Body of pancreas (tissue), 4 donors: ENCODE measurements around the gene GJB5. TPM values are rescaled to one million over a fixed set of nuclear protein-coding genes. Genes with fewer than 3 reads are reported as not detected.

Experiments
- ATAC-seq: fragments of 150-250 bp; one replicate; pipeline ENCODE4 v1.9.1; 2016
- DNase-seq, 4 donors: peaks; one replicate each; pipeline ENCODE4 v3.0.0-alpha.2; 2019
- H3K27ac ChIP-seq, 4 donors: fragments of 200-600 bp; sonication (generic); 1 replicate in 3 of 4; 2 replicates in 1 of 4; pipeline versions ENCODE4 v1.5.1 to v1.6.1; 2016 to 2019; ENCODE audit warnings: mild to moderate bottlenecking in 1 of 4, mixed read lengths in 1 of 4, moderate library complexity in 1 of 4
- H3K27me3 ChIP-seq, 2 donors: fragments of 200-600 bp; sonication (generic); one replicate each; pipeline ENCODE4 v1.6.0; 2016; ENCODE audit warnings: mild to moderate bottlenecking in 1 of 2
- H3K36me3 ChIP-seq, 2 donors: fragments of 200-600 bp; sonication (generic); replicated peaks in 1 of 2; 2 replicates each; pipeline ENCODE4 v1.5.1; 2016; ENCODE audit warnings: low read depth in 2 of 2; ENCODE audit not compliant: insufficient read depth in 1 of 2
- H3K4me1 ChIP-seq: fragments of 200-600 bp; sonication (generic); one replicate; pipeline ENCODE4 v1.6.0; 2016
- H3K4me3 ChIP-seq, 2 donors: fragments of 200-600 bp; sonication (generic); 1 replicate in 1 of 2; 2 replicates in 1 of 2; pipeline ENCODE4 v1.5.1; 2016 to 2019
- H3K9me3 ChIP-seq, 3 donors: fragments of 200-600 bp; sonication (generic); 1 replicate in 2 of 3; 2 replicates in 1 of 3; pipeline ENCODE4 v1.5.1; 2016
- CTCF ChIP-seq, 7 experiments: fragments of 450-650 bp in 4 of 7; fragments of 200-600 bp in 3 of 7; sonication (generic) in 3 of 7; IDR thresholded peaks; one replicate each; pipeline ENCODE4 v1.5.1; 2016 to 2019; ENCODE audit warnings: antibody characterized with exemption in 7 of 7
- POLR2A ChIP-seq, 3 donors: fragments of 450-650 bp; IDR thresholded peaks; one replicate each; pipeline ENCODE4 v1.6.1; 2016; ENCODE audit warnings: antibody characterized with exemption in 3 of 3, mild to moderate bottlenecking in 2 of 3
- WGBS, 2 donors: methylation state at CpG; one replicate each; pipeline ENCODE4 v1.1.5; 2017; 5-methylcytosine and 5-hydroxymethylcytosine counted together
- intact Hi-C: fragments of 100-400 bp; cut with DNase I; formaldehyde crosslinking; loops from one replicate; pipeline ENCODE4 v1.15.1; 2023
- total RNA-seq, 2 donors: library from RNA; depleted of rRNA; stranded (reverse); fragments of >200 nt; gene quantifications; one replicate each; pipeline ENCODE4 v1.1.0, GENCODE V29; 2016

GJB5 gene
- total RNA-seq, 2 donors from 2014 or later = not detected

- WGBS, 2 donors = 48 to 54% methylated on average over 7 to 9 of the region's 9 CpGs
- intact Hi-C loops = no loop called here
These were observed 32.9 kb downstream of the GJB5 start for GRCh38 chr1:34787461-34788420.

GRCh38 chr1:34790985-34791384 is 36.1 kb downstream of the GJB5 start:
- intact Hi-C loops = no loop called here
- H3K4me3 ChIP-seq = no peak overlapping the region
- no peak for DNase-seq
- TF ChIP-seq POLR2A (IDR thresholded peaks at IDR 0.05) (no peak), CTCF (IDR thresholded peaks at IDR 0.05) (no peak)
- H3K27ac ChIP-seq = no peak overlapping the region
- peaks cover 11% of the 10 kb centered on the region for H3K4me1 ChIP-seq
- H3K9me3 ChIP-seq = no peaks in the 10 kb centered on the region
- ATAC-seq = no peak
- 72 to 79% methylated on average over 6 of the region's 6 CpGs for WGBS, 2 donors
- no peaks in the 10 kb centered on the region for H3K27me3 ChIP-seq
- no peaks in the 10 kb centered on the region for H3K36me3 ChIP-seq

More at GRCh38 chr1:34787461-34788420, 32.9 kb downstream of the GJB5 start:
- ATAC-seq (no peak), DNase-seq (no peak)
- Histone ChIP-seq H3K27me3 (no peaks in the 10 kb centered on the region), H3K4me1 (peaks cover 7% of the 10 kb centered on the region), H3K36me3 (no peaks in the 10 kb centered on the region), H3K9me3 (no peaks in the 10 kb centered on the region), H3K27ac (no peak overlapping the region), H3K4me3 (no peak overlapping the region)
- no peak for TF ChIP-seq POLR2A (IDR thresholded peaks at IDR 0.05)
- peak in 1 of 7 experiments; percentile 12 for TF ChIP-seq CTCF (IDR thresholded peaks at IDR 0.05)

GRCh38 chr1:34792424-34792823 is 37.6 kb downstream of the GJB5 start:
- no peak for ATAC-seq
- intact Hi-C loops = no loop called here

GRCh38 chr1:34792868-34793727 is 38.3 kb downstream of the GJB5 start, which contains the start of gene GJA4:
Gene GJA4 (plus strand): TSS chr1:34792999. CDS start chr1:34794214, 1,215 bp downstream.
- WGBS, 2 donors = 14 to 93% methylated on average over 2 to 44 of the region's 45 CpGs
- TF ChIP-seq POLR2A (IDR thresholded peaks at IDR 0.05) = peak in 1 of 3 donors; percentile 11
- no peak for TF ChIP-seq CTCF (IDR thresholded peaks at IDR 0.05)
- no peaks in the 10 kb centered on the region for H3K27me3 ChIP-seq
- no peaks in the 10 kb centered on the region for H3K9me3 ChIP-seq
- H3K27ac ChIP-seq = no peak within 1 kb of the TSS
- no peaks in the 10 kb centered on the region for H3K36me3 ChIP-seq
- peaks cover 11% of the 10 kb centered on the region for H3K4me1 ChIP-seq
- ATAC-seq (no peak), DNase-seq (no peak)
- no peak within 1 kb of the TSS for H3K4me3 ChIP-seq
- intact Hi-C loops = no loop called here

More at GRCh38 chr1:34792424-34792823, 37.6 kb downstream of the GJB5 start:
- no peak overlapping the region for H3K27ac ChIP-seq
- TF ChIP-seq CTCF (IDR thresholded peaks at IDR 0.05) (no peak), POLR2A (IDR thresholded peaks at IDR 0.05) (no peak)
- no peak overlapping the region for H3K4me3 ChIP-seq
- no peaks in the 10 kb centered on the region for H3K9me3 ChIP-seq
- no peak for DNase-seq
- 55 to 69% methylated on average over 10 of the region's 10 CpGs for WGBS, 2 donors
- no peaks in the 10 kb centered on the region for H3K36me3 ChIP-seq
- no peaks in the 10 kb centered on the region for H3K27me3 ChIP-seq
- H3K4me1 ChIP-seq = peaks cover 11% of the 10 kb centered on the region
